Islet precursor cell (in vitro differentiated cells): ENCODE data around the gene NAIF1.
A peak's percentile ranks its signal among the peaks of the same experiment; 100 is the strongest.
"Not testable (repeated sequence)": the region's sequence is repeated elsewhere in the genome, so short reads cannot be mapped to it uniquely, and the experiment has no call there.

Experiments used
- DNase-seq: peaks from one replicate; pipeline ENCODE4 v3.0.0-alpha.2; 2018

Gene NAIF1

GRCh38 chr9:128056887-128057723 lies 10.0 kb downstream of the NAIF1 start:
- DNase-seq = no peak

- DNase-seq = no peak
Measured at GRCh38 chr9:128056086-128056485, 11.0 kb downstream of the NAIF1 start.

GRCh38 chr9:128055344-128056040 lies 11.6 kb downstream of the NAIF1 start:
- DNase-seq = no peak

GRCh38 chr9:128054087-128054486 lies 13.0 kb downstream of the NAIF1 start:
- DNase-seq = no peak

- no peak for DNase-seq
Measured at GRCh38 chr9:128053560-128053959, 13.6 kb downstream of the NAIF1 start.

- peak; percentile 68 for DNase-seq
Measured at GRCh38 chr9:128051932-128052709, 15.0 kb downstream of the NAIF1 start.

GRCh38 chr9:128049843-128050242 lies 17.3 kb downstream of the NAIF1 start:
- DNase-seq = no peak

GRCh38 chr9:128048663-128049062 lies 18.5 kb downstream of the NAIF1 start:
- DNase-seq = no peak

GRCh38 chr9:128047231-128047630 lies 19.9 kb downstream of the NAIF1 start:
- no peak for DNase-seq

- no peak for DNase-seq
Measured at GRCh38 chr9:128045831-128046230, 21.3 kb downstream of the NAIF1 start.

GRCh38 chr9:128045409-128045808 lies 21.7 kb downstream of the NAIF1 start:
- DNase-seq = not testable (repeated sequence)

- DNase-seq = peak; percentile 78
Measured at GRCh38 chr9:128043467-128043868, 23.7 kb downstream of the NAIF1 start.

GRCh38 chr9:128042043-128042442 lies 25.1 kb downstream of the NAIF1 start:
- no peak for DNase-seq

- DNase-seq = not testable (repeated sequence)
Measured at GRCh38 chr9:128040783-128041182, 26.3 kb downstream of the NAIF1 start.

GRCh38 chr9:128036522-128036921 lies 30.6 kb downstream of the NAIF1 start:
- not testable (repeated sequence) for DNase-seq

- peak; percentile 93 for DNase-seq
Measured at GRCh38 chr9:128034821-128035652, 32.1 kb downstream of the NAIF1 start.

- no peak for DNase-seq
Measured at GRCh38 chr9:128033609-128034008, 33.5 kb downstream of the NAIF1 start.

- DNase-seq = no peak
Measured at GRCh38 chr9:128027705-128028104, 39.4 kb downstream of the NAIF1 start.

- peak; percentile 77 for DNase-seq
Measured at GRCh38 chr9:128026773-128027541, 40.2 kb downstream of the NAIF1 start.

GRCh38 chr9:128026255-128026772 lies 40.8 kb downstream of the NAIF1 start:
- no peak for DNase-seq

- no peak for DNase-seq
Measured at GRCh38 chr9:128025736-128026135, 41.4 kb downstream of the NAIF1 start.
